Measurements from ENCODE around the gene ANTKMT.

DNA sequence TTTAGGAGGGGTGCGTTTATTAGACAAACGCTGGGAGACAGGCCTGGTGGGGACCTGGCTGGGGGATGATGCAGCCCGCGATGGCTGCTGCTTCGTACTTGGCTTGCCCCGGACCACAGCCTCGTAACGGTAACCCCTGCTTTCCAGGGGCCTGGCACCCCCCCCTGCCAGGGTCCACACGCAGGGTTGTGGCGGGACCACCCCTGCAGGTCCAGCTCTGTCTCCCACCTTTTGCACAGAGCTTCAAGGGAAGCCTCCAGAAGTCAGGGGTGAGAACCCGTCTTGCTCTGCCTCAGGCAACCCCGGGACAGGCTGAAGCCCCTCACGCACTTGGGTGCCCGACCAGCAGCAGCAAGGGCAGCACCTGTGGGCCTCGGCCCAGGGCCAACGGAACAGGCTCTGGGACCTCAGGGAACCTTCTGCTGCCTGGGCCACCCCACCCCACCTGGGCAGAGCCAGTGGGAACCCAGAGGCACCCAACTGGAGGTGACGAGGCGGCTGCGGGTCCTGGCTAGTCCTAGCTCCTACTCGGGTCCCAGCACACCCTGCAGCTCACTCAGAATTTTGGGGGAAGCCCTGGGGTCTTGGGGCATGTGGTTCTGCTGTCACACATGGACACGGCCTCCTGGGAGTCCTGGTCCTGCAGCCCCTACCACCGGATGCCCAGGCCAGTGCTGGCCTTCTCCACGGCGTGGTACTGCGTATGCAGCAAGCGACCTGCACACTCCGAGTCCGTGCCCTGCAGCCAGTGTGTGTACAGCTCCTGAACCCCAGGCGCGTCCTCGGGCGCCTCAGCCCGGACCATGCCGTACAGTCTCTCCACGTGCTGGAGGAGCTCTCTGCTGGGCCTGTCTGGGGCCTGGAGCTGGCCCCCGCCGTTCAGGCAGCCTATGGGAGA, 9.1 kb downstream of the ANTKMT start:
- TF ChIP-seq, protein P1, sequence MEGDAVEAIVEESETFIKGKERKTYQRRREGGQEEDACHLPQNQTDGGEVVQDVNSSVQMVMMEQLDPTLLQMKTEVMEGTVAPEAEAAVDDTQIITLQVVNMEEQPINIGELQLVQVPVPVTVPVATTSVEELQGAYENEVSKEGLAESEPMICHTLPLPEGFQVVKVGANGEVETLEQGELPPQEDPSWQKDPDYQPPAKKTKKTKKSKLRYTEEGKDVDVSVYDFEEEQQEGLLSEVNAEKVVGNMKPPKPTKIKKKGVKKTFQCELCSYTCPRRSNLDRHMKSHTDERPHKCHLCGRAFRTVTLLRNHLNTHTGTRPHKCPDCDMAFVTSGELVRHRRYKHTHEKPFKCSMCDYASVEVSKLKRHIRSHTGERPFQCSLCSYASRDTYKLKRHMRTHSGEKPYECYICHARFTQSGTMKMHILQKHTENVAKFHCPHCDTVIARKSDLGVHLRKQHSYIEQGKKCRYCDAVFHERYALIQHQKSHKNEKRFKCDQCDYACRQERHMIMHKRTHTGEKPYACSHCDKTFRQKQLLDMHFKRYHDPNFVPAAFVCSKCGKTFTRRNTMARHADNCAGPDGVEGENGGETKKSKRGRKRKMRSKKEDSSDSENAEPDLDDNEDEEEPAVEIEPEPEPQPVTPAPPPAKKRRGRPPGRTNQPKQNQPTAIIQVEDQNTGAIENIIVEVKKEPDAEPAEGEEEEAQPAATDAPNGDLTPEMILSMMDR (IDR thresholded peaks at IDR 0.05 in 8 of 11, conservative IDR thresholded peaks at IDR 0.05 in 3 of 11): no peak
- TF ChIP-seq POLR2AphosphoS5 (IDR thresholded peaks at IDR 0.05) (peak in 2 of 3 donors; percentile 26 to 65), POLR2A (IDR thresholded peaks at IDR 0.05) (no peak)
